IMR-90 (cell line): ENCODE data around the gene ENKUR. TPM values are rescaled to one million over a fixed set of nuclear protein-coding genes. Genes with fewer than 3 reads are reported as not detected.

ENCODE experiments used
- ATAC-seq: fragments of 200-7000 bp; cut with Tn5 transposase; 2 replicates; pipeline ENCODE4 v1.9.1; 2020; ENCODE audit warnings: low read depth, mild to moderate bottlenecking, moderate library complexity
- BruUV-seq: library from RNA; stranded (reverse); fragments of 400-500 nt; replicated peaks from 2 replicates; lab custom pipeline; 2021; lab: Mats Ljungman, UMichigan
- CTCF ChIA-PET: fragments of 300-600 bp; formaldehyde crosslinking; extraction: SDS; loops from one replicate; lab custom pipeline; 2021; ENCODE audit warnings: antibody characterized with exemption; lab: Yijun Ruan, JAX
- POLR2A ChIA-PET: fragments of 300-600 bp; sonication (Branson Sonifier 250); formaldehyde crosslinking; loops from one replicate; lab custom pipeline; 2022; ENCODE audit warnings: antibody characterized with exemption; ENCODE audit not compliant: unreplicated experiment; lab: Charles Lee
- DNase-seq: peaks from one replicate; pipeline ENCODE4 v3.0.0; 2013
- H2AFZ ChIP-seq: replicated peaks from 2 replicates; pipeline ENCODE3; 2013; ENCODE audit warnings: low read length, mild to moderate bottlenecking; ENCODE audit not compliant: poor library complexity
- H2AK5ac ChIP-seq: 2 replicates; pipeline ENCODE4 v1.6.1; 2013; ENCODE audit warnings: low read depth, low read length, inconsistent platforms
- H2AK9ac ChIP-seq: replicated peaks from 2 replicates; pipeline ENCODE3; 2013; ENCODE audit warnings: mild to moderate bottlenecking, low read depth, low read length, moderate library complexity; ENCODE audit not compliant: poor library complexity
- H2BK120ac ChIP-seq: 2 replicates; pipeline ENCODE4 v1.6.1; 2013; ENCODE audit warnings: low read depth, low read length, inconsistent platforms
- H2BK15ac ChIP-seq: 3 replicates; pipeline ENCODE4 v1.6.1; 2013; ENCODE audit warnings: low read depth, low read length, inconsistent platforms
- H2BK20ac ChIP-seq: 2 replicates; pipeline ENCODE4 v1.6.1; 2013; ENCODE audit warnings: low read depth, mild to moderate bottlenecking, inconsistent platforms, low read length, moderate library complexity
- H2BK5ac ChIP-seq: 2 replicates; pipeline ENCODE4 v1.6.1; 2013; ENCODE audit warnings: mild to moderate bottlenecking, low read depth, low read length, inconsistent platforms; ENCODE audit not compliant: poor library complexity, severe bottlenecking
- H3K14ac ChIP-seq: replicated peaks from 2 replicates; pipeline ENCODE4 v1.6.1; 2013; ENCODE audit warnings: low read depth, low read length, inconsistent platforms
- H3K18ac ChIP-seq: 2 replicates; pipeline ENCODE4 v1.6.1; 2013; ENCODE audit warnings: low read depth, low read length, control low read depth
- H3K23ac ChIP-seq: 2 replicates; pipeline ENCODE4 v1.6.1; 2013; ENCODE audit warnings: low read depth, low read length, inconsistent platforms
- H3K27ac ChIP-seq: 2 replicates; pipeline ENCODE4 v1.5.1; 2013; ENCODE audit warnings: mild to moderate bottlenecking, control low read depth, low read length; ENCODE audit not compliant: insufficient read depth
- H3K27me3 ChIP-seq: 2 replicates; pipeline ENCODE4 v1.6.1; 2013; ENCODE audit warnings: low read length; ENCODE audit not compliant: control insufficient read depth, insufficient read depth
- H3K36me3 ChIP-seq: 2 replicates; pipeline ENCODE4 v1.6.1; 2013; ENCODE audit warnings: low read length, mixed read lengths; ENCODE audit not compliant: control insufficient read depth, insufficient read depth
- H3K4ac ChIP-seq: 2 replicates; pipeline ENCODE4 v1.6.1; 2013; ENCODE audit warnings: low read depth, low read length, inconsistent platforms
- H3K4me1 ChIP-seq: 2 replicates; pipeline ENCODE4 v1.6.1; 2013; ENCODE audit warnings: low read length, mixed read lengths; ENCODE audit not compliant: control insufficient read depth, insufficient read depth
- H3K4me2 ChIP-seq: 2 replicates; pipeline ENCODE4 v1.6.1; 2013; ENCODE audit warnings: low read depth, mild to moderate bottlenecking, control low read depth, low read length, moderate library complexity
- H3K4me3 ChIP-seq: 2 replicates; pipeline ENCODE4 v1.5.1; 2013; ENCODE audit warnings: low read depth, mild to moderate bottlenecking, control low read depth, low read length, moderate library complexity; ENCODE audit not compliant: insufficient read depth
- H3K56ac ChIP-seq: 2 replicates; pipeline ENCODE4 v1.6.1; 2013; ENCODE audit warnings: low read length, inconsistent platforms; ENCODE audit not compliant: insufficient read depth; ENCODE audit errors: extremely low read depth
- H3K79me1 ChIP-seq, 2 experiments: 2 replicates each; pipeline ENCODE4 v1.6.1; 2013; ENCODE audit warnings: low read length in 2 of 2, inconsistent platforms in 1 of 2, low read depth in 1 of 2
- H3K9ac ChIP-seq: 2 replicates; pipeline ENCODE4 v1.6.1; 2013; ENCODE audit warnings: low read depth, low read length, control low read depth
- H3K9me1 ChIP-seq: 2 replicates; pipeline ENCODE4 v1.6.1; 2013; ENCODE audit warnings: low read length, inconsistent platforms; ENCODE audit not compliant: insufficient read depth
- H3K9me3 ChIP-seq: 2 replicates; pipeline ENCODE4 v1.6.1; 2013; ENCODE audit warnings: low read length; ENCODE audit not compliant: control insufficient read depth, insufficient read depth
- H4K20me1 ChIP-seq: 2 replicates; pipeline ENCODE4 v1.6.1; 2013; ENCODE audit warnings: low read length, inconsistent platforms; ENCODE audit not compliant: insufficient read depth
- H4K5ac ChIP-seq: 2 replicates; pipeline ENCODE4 v1.6.1; 2013; ENCODE audit warnings: mild to moderate bottlenecking, low read depth, low read length, control low read depth
- H4K8ac ChIP-seq, 2 experiments: 2 replicates each; pipeline ENCODE4 v1.6.1; 2013; ENCODE audit warnings: low read depth in 2 of 2, low read length in 2 of 2, control low read depth in 1 of 2, inconsistent platforms in 1 of 2
- H4K91ac ChIP-seq: 2 replicates; pipeline ENCODE4 v1.6.1; 2013; ENCODE audit warnings: low read depth, low read length, inconsistent platforms; ENCODE audit not compliant: insufficient read depth
- CEBPB ChIP-seq: IDR thresholded peaks from 2 replicates; pipeline ENCODE4 v1.6.1; 2012; ENCODE audit warnings: low read depth, low read length, improper control_type of control experiment
- MAFK ChIP-seq: IDR thresholded peaks from 2 replicates; pipeline ENCODE4 v1.6.1; 2012; ENCODE audit warnings: low read depth, low read length, improper control_type of control experiment
- USF2 ChIP-seq: fragments of 150-350 bp; IDR thresholded peaks from 2 replicates; pipeline ENCODE4 v1.6.1; 2017; ENCODE audit warnings: mild to moderate bottlenecking, antibody characterized with exemption, low read length, low read depth
- WGBS, 2 experiments: methylation state at CpG; one replicate each; pipeline versions ENCODE4 v1.1.5 to v1.1.7; 2013; ENCODE audit warnings: missing lambda C conversion rate in 2 of 2; ENCODE audit not compliant: insufficient read length in 1 of 2; ENCODE audit errors: extremely low coverage in 2 of 2; 5-methylcytosine and 5-hydroxymethylcytosine counted together
- dilution Hi-C: fragments of 300-500 bp; cut with HindIII; formaldehyde crosslinking; loops from one replicate; pipeline ENCODE4 v1.14.3; 2018; ENCODE audit warnings: low sequenced_read_pairs; ENCODE audit not compliant: unreplicated experiment
- in situ Hi-C: fragments of 300-500 bp; cut with MboI; formaldehyde crosslinking; loops from 3 replicates; pipeline ENCODE4 v1.14.3; 2019; ENCODE audit warnings: low sequenced_read_pairs, inconsistent platforms, mixed read lengths
- intact Hi-C: fragments of 100-400 bp; cut with micrococcal nuclease; formaldehyde crosslinking; loops from 2 replicates; pipeline ENCODE4 v1.10.0; 2022
- polyA plus RNA-seq, 3 experiments: library from polyadenylated mRNA; depleted of rRNA; stranded (reverse); fragments of >200 nt; gene quantifications; 2 replicates each; pipeline ENCODE4 v1.2.3, GENCODE V29; 2012; ENCODE audit warnings: low replicate concordance in 1 of 3
- total RNA-seq: library from RNA; depleted of rRNA; stranded (reverse); fragments of >200 nt; gene quantifications from 2 replicates; pipeline ENCODE4 v1.2.3, GENCODE V29; 2012

The ENKUR gene
- total and polyA plus RNA-seq, 2 of the 4 experiments (the other 2 are of a cell fraction): not detected

DNA sequence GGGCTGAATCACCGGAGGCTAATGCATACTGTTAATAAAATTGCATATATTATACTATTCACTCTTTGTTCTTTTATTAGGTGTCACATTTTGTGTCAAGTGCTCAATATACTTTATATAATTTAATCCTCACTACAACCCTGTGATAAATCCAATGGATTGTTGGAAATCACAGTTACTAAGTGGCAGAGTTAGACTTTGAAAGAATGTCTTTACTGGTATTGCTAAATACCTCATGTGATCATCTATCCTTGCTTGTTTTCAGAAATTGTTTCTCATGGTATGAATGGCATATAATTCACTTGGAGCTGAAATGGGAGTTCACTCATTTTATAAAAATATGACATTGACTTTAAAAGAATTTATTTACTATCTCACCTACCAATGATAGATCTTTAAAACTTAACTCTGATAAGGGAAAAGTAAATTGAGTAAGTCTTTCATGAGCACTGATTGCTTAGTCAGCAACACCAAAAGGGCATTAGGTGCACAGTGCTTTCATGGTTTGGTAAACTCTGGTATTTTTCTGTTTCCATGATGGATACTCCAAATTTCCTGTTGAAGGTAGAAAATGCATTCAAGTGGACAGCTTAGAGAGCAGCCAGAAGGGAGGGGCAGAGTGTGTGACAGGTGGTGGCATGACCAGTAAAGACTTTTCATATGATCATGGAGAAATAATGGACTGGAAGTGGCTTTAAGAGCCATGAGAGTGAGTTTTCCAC, 22.6 kb downstream of the ENKUR start:
- Histone ChIP-seq H3K18ac (no peak overlapping the region), H3K4me2 (no peak overlapping the region), H3K27me3 (no peaks in the 10 kb centered on the region), H4K91ac (no peak overlapping the region), H2BK5ac (no peak overlapping the region), H2AK9ac (no peak overlapping the region), H3K4me1 (no peaks in the 10 kb centered on the region), H3K14ac (no peak overlapping the region), H3K4me3 (no peak overlapping the region), H2BK20ac (no peak overlapping the region), H3K27ac (no peak overlapping the region), H3K23ac (no peak overlapping the region), H3K9me1 (no peaks in the 10 kb centered on the region), H3K9ac (no peak overlapping the region), H3K36me3 (no peaks in the 10 kb centered on the region), H2BK120ac (no peak overlapping the region), H3K4ac (no peak overlapping the region), H2AFZ (no peak overlapping the region), H4K20me1 (no peaks in the 10 kb centered on the region), H3K79me1 (no peaks in the 10 kb centered on the region), H4K8ac (no peak overlapping the region), H2BK15ac (no peak overlapping the region), H4K5ac (no peak overlapping the region), H3K9me3 (peaks cover 2% of the 10 kb centered on the region; the same call in 1 of the 2 replicates), H2AK5ac (no peak overlapping the region), H3K56ac (no peak overlapping the region)
- intact Hi-C loops: no loop called here
- no CpG with 5 or more reads among the region's 1 CpG for WGBS, 2 experiments
- no peak; the same call in 1 of the 2 replicates for ATAC-seq
- in situ Hi-C loops: no loop called here
- dilution Hi-C loops: no loop called here
- CTCF ChIA-PET: interaction anchor here (0.5 kb wide), 1 partner anchor 79 kb away, joined by 4 read pairs; no protein-coding TSS in a partner anchor
- TF ChIP-seq USF2: no peak
- peak; percentile 64 for TF ChIP-seq MAFK
- TF ChIP-seq CEBPB: 0 out of 2 replicates have a peak, but pooled peaks have one; percentile 11
- DNase-seq: no peak
- BruUV-seq: no TSS peak
- POLR2A ChIA-PET: no interaction called here
